PC-3 (cell line): Measurements from ENCODE around the gene GPC5.

Experiments used
- EZH2 ChIP-seq: fragments of 300-600 bp; sonication (generic); IDR thresholded peaks from one replicate; pipeline ENCODE4 v1.6.1; 2017; ENCODE audit warnings: antibody characterized with exemption, mild to moderate bottlenecking, low read length; ENCODE audit not compliant: unreplicated experiment
- TF ChIP-seq, protein P1 (sequence below): fragments of 300-600 bp; sonication (generic); conservative IDR thresholded peaks from 2 replicates; pipeline ENCODE4 v1.5.1; 2017; ENCODE audit warnings: antibody characterized with exemption, low read depth, mild to moderate bottlenecking, low read length

DNA sequence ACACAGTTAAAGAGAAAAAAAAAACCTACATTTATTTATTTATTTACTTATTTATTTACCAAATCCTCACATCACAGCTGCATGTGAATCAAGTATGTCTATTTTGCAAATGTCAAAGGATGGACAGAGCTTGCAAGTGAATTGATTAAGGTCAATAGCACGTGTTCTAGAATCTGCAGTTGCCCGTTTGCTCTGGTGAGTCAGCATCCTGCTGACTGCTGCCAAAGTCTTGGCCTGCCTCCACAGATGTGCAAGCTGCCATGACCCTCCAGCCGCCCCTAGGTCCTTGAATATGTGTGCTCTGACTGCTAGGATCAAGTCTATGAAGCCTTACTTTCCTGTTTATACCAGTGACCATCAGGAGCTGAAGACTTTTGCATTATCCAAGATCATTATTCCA lies 320.6 kb downstream of the GPC5 start:
- TF ChIP-seq, protein P1, sequence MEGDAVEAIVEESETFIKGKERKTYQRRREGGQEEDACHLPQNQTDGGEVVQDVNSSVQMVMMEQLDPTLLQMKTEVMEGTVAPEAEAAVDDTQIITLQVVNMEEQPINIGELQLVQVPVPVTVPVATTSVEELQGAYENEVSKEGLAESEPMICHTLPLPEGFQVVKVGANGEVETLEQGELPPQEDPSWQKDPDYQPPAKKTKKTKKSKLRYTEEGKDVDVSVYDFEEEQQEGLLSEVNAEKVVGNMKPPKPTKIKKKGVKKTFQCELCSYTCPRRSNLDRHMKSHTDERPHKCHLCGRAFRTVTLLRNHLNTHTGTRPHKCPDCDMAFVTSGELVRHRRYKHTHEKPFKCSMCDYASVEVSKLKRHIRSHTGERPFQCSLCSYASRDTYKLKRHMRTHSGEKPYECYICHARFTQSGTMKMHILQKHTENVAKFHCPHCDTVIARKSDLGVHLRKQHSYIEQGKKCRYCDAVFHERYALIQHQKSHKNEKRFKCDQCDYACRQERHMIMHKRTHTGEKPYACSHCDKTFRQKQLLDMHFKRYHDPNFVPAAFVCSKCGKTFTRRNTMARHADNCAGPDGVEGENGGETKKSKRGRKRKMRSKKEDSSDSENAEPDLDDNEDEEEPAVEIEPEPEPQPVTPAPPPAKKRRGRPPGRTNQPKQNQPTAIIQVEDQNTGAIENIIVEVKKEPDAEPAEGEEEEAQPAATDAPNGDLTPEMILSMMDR, result no peak
- TF ChIP-seq EZH2, result no peak
